GM18520 (cell line): ENCODE measurements around the gene BCDIN3D.
"Not testable (repeated sequence)": the region's sequence is repeated elsewhere in the genome, so short reads cannot be mapped to it uniquely, and the experiment has no call there.

Experiments used
- ATAC-seq: cut with Tn5 transposase; IDR thresholded peaks from one replicate; pipeline ENCODE4 v1.9.1; 2021; ENCODE audit not compliant: unreplicated experiment

The BCDIN3D gene

DNA sequence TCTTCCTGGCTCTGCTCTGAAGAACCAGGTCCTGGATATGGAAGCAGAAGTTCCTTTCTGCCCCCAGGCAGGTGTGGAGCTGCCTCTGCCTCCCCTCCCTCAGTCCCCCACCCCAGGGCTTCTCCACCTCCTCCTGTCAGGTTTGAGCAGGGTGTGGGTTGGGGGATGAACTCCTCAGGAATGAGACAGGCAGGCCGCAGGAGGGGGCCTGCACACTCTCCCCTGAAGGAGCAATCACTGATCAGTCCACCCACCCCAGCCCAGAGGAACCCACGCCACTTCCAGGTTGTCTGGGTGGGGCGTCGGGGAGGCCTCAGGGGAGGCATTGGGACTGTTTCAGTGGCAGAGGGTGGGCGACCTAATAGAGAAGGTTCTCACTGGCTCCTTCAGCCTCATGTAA is 34.2 kb upstream of the BCDIN3D start:
- no peak for ATAC-seq

DNA sequence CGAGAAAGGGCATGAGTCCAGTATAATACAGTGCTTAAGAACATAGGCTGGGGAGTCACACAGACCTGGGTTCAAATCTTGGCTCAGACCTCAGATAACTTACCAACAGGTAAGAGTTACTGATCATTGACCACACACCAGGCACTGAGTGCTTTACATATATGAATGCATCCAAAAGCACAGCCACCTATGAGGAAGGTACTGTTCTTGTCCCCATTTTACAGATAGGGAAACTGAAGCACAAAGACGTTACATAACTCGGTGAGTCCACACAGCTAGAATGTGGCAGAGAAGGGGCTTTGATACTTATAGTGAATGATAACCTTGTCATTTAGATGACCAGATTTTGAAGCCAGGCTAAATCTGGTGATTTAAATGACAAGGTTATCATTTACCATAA is 33.2 kb upstream of the BCDIN3D start:
- no peak for ATAC-seq

DNA sequence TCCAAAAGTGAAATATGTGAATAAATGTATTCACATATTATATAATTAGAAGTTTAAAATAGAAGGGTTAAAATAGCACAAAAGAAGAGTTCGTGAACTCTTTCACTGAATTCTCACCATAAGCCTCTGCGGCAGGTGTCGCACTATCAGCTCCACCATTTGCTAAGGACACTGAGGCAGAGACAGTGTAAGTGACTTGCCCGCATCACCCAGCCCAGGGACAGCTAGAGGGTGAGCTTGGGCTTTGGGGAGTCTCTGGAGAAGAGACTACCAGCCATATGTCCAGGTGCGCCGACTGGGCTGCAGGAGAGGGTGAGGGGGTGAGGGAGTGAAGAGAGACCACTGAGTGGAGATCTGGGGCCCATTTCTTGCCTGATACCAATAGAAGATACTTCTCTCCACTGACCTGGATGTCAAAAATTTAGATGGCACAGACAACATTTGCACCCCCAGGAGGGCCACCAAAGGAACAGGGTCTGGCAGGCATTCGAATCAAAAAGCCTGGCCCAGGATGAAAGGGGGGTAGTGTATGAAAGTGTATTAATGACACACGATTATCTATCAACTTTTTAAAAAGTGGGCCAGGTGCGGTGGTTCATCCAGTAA is 32.3 kb upstream of the BCDIN3D start:
- no peak for ATAC-seq

DNA sequence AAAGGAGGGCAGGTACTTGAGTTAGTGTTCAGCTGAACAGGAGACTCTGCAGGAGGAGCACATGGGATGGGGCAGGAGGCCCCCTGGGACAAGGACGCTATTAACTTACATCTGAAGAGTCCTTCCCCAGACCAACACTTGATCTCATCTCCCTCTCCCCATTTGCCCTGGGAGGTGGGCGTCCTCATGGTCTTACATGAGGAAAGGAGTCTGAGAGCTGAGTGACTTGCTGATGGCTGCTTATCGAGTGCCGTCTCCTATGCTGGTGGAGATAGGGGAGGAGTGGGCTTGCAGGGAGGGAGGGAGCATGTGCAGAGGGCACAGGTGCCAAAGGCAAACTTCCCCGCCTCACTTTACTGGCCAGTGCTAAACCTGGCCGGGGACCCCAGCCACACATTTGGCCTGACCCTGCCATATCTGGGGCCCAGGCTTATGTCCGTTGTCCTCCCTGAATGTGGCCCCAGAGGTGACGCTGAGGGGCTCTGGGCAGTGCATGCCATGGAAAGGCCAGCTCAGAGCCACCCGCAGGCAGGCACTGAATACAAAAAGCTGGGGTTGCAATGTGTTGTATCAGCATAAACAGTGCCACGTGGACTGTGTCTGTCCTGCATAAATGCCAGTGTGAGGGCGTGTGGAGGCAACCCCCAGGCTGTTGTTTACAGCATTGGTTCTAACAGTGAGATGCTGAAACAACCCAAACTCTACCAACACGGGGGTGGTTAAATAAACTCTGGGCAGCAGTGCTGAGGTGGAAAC is 31.4 kb upstream of the BCDIN3D start:
- no peak for ATAC-seq

DNA sequence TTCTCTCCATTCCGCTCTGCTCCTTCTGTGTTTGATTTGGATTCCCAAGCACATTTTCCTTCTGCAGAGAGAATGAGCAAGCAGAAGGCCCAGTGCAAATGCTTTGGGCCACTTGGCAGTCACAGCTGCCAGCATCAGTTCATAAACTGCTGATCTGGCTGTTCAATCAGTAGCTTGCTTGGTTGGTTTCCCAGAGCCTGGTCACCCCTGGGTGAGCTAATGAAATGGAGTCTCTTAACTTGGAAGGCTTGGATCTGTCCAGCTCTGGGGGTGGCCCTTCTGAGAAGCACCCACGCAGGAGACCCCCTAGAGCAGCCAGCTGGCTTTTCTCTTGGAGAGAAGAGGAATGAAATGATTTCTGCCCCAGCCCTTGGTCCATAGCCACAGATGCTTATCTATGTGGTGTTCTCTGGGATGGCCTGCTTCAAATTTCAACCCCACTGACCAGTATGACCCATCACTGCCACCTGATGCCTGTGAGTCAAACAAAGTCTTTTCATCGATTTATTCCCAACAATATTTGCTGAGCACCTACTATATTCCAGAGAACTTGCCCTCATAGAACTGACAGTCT is 30.5 kb upstream of the BCDIN3D start:
- ATAC-seq: no peak

DNA sequence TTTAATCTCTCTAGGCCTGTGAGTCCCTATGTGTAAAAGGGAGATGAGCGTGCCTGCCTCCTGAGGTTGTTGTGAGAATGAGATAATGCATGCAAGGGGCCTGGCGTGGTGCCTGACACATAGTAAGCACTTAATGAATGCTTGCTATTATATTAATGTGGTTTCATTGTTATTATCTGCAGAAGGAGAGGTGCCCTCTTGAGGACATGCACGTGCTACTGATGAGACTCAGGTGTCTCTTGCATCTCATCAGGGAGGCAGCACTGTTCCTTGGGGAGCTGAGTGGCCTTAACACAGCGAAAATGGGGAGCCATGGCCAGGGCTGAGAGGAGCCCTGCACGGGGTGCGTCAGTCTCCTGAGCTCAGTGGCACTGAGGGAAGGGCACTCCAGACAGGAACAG is 29.9 kb upstream of the BCDIN3D start:
- ATAC-seq: no peak

DNA sequence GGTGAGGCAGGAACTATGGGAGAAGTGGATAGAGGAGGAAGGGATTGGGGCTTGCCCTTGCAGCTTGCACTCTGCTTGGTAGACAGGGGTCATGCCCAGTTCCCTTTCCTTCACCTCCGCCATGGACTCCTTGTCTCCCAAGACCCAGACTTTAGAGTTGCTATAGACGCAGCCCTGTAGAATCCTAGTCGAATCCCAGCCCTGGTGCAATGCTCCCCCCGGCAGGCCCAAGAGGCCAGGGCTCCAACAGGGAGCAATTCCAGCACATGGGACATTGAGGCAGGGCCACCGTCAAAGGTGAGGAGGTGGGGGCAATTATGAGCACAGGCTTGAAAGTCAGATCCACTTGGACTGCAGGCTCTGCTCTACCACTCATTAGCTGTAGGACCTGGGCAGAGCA is 29.5 kb upstream of the BCDIN3D start:
- no peak for ATAC-seq

DNA sequence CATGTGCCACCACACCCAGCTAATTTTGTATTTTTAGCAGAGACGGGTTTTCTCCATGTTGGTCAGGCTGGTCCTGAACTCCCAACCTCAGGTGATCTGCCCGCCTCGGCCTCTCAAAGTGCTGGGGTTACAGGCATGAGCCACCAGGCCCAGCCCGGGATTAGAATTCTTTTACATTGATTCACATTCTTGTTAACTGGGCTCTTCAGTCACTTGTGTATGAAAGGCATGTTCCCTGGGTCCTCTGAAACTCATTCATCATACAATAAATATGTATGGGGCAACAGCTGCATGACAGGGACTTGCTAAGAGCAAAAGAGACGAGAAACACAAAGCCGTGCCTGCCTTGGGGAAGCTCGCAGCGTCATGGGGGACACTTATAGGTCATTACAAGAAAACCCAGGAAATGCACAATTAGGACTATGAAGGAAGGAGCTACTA is 28.9 kb upstream of the BCDIN3D start:
- ATAC-seq: not testable (repeated sequence)

DNA sequence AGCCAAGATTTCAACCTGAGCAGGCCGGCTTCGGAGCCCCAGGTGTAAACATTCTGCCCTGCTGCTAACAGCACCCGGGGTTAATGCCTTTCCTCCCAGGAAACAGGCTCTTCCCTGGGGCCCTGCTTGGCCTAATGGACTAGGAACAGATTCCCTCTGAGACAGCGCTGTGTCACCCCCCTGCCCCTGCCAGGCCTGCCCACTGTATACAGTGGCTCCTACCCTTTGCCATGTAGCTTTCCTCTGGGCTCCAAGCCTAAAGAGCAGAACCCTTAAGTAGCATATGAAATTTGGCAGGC is 28.3 kb upstream of the BCDIN3D start:
- no peak for ATAC-seq

DNA sequence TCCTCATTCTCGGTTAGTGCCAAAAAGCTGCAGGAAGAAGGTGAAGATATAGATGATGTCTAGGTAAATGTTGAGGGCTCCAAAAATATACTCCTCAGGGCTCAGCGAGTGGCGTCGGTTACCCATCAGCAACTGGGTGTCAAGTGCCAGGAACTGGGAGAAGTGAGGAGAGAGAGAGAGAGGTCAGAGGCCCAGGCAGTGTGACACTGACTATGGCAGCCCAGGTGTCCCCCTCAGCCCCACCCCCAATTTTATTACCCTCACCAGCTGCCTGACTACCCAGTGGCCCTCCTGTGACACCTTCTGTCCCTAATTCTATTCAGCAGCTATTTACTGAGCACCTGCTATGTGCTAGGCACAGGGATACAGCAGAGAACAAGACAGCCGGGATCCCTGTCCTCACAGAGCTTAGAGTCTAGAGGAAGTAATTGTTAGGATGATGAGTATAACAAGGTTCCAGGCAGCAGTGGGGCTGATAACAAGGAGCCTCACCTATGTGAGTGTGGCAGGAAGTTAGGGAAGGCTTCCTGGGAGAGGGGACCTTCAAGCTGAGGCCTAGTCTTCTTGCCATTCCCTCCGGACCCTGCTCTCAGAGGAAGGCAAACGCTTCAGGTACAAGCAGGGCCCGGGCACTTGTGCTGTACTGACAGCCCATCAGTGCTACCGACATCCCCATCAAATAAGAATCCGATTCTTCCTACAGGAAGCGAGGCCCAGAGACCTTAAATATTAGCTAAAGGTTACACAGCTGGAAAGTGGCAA is 27.8 kb upstream of the BCDIN3D start:
- ATAC-seq: no peak

DNA sequence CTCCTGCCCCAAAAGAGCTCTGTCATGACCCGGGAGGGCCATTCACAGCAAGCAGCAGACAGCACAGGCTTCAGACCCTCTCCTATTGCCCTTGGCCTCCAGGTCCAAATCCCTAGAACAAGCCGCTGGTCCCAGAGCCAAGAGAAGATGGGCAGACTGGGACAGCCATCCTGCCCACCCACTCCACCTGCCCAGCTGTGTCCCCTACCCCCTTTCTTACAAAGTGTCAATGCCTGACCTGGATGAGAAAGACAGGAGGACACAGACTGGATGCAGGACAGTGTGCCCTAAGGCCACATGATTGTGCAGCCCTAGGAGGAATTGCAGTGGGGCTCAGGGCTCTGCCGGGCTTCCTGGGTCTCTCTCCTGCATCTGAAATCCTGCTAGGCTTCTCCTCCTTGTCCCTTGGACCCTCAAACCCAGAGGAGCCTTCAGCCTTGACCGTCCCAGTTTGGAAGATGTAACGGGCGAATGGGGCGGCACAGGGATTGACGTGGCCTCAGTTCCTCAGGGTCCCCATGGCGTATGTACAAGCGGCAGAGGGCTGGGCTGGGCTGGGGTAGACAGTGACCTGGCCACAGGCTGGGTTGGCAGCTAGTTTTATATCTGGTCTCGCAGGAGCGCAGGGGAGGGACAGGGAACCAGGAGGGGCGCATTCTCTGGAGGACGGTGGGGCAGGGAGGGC is 27.1 kb upstream of the BCDIN3D start:
- no peak for ATAC-seq

DNA sequence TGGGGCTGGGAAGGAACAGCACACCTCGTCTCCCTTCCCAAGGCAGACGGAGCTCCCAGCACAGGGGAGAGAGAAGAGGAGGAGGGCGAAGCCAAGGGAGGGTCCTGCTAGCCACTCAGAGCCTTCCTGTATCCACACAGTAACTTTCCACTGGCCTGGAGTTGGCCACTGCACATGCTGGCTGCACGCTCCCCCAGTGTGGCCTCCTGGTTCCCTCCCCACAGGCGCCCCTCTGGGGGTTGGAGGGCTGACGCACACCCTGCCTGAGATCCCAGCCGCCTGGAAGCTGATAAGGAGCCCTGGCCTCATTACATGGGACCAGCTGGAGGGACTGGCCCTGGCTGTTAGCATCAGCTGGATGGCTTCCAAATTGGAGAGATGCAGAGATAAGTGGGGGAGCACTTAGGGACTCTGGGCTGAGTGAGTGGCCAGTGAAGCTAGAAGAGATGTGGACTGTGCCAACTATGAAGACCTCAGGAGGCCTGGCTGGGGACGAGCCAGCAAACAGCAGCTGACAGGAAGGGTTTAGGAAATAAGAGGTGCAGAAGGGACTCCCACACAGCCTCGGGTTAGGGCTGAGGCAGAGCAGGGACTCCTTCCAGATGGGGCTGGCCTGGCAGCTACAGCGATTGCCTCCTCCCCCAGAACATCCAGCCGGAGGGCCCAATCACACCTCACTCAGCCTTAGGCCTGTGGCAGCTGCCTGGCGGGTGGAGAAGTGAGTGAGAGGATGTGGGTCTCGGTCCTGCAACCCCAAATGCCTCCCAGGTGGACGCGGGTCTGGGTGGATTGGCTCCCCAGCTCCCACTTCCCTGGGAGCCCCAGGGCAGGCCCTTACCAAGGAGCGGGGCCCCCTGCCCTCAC is 26.3 kb upstream of the BCDIN3D start:
- ATAC-seq: no peak

DNA sequence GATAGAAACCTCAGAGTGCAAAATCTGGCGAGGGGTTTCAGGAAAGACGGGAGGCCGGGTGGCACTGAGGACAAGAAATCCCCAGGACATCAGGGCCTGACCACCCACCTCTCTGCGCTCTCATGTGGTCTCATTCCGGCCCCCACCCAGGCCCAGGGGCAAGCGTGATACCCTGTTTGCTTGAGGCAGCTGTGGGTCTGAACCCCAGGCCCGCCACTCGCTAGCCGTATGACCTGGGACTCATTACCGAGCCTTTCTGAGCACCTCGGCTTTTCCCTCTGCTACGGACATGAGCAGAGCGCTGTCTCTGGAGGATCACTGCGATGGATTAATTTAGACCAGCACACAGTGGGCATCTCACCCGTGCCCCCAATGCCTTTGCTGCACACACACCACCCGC is 25.5 kb upstream of the BCDIN3D start:
- no peak for ATAC-seq

DNA sequence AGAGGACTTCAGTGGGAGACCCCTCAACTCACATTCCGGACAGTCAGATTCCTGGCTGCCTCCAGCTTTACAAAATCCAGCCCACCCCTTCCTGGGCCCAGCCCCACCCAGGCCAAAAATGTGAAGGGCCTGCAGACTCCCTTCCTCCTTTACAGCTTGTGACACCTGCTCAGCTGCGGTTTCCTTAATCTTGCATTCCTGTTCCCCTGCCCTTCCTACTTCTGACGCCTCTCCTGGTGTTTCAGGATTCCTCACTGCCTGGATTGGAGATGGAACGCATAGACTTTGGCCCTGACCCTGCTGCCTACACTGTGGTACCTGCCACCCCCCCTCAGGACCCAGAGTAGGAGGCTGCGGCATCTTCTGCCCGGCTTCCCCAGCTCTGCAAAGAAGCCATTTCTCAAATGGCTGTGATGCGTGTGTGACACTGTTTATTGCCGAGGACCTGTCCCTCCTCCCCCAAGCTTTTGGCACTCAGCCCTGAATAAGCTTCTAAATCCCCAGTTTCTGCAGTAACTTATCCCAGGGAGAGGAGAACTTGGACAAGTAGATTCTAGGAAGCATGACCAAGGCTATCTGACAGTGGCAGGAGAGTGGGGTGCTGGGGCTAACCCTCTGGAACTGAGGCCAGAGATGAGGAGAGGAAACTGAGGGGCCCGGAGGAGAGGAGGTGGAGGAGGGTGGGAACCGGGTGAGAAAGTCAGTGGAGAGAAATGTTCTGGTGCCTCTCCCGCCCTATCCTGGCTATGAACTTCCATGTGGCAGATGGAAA is 24.9 kb upstream of the BCDIN3D start:
- ATAC-seq: no peak

DNA sequence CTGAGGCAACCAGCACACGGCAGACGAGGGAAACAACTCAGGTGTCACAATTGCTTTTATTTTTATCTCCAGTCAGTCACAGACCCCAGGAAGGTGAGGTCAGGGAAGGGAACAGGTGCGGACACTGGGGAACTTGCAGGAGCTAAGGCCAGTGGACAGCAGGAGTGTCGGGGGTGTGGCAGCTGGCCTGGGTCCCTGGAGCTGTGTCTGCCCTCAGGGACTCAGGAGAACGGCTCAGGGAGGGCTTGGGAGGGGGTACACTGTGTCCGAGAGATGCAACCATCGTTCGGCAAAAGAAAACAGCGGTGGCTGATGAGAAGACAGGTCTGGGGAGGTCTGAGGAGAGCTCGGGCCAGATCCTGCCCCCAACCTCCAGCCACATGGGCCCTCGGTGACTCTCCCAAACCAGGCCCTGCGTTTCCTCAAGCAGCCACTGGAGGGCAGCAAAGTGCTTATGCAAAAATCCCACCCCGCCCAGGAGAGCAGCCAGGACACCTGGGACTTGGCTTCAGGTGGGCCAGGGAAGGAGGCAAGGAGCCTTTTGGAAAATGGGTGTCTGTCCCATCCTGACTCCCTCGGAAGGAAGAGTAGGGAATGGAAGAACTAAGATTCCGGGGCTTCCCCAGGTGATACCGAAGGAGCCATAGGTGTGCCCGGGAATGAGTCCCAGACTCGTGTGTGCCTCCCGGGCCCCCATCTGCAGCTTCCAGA is 24.1 kb upstream of the BCDIN3D start:
- no peak for ATAC-seq

DNA sequence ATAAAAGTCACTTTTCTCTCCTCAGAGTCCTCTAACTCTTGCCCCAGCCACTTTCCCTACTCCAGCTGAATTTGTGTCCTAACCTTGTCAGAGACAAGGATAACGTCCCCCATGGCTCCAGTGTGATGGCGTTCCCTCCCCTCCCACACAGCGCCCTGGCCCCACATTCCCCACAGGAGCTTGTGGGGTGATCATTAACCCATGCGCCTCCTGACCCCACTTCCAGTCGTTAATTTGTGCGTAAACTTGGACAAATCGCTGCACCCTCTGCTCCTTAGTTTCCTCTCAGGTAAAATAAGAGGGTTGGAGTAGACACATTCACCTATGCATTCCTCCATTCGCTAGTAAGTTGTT is 22.9 kb upstream of the BCDIN3D start:
- no peak for ATAC-seq

DNA sequence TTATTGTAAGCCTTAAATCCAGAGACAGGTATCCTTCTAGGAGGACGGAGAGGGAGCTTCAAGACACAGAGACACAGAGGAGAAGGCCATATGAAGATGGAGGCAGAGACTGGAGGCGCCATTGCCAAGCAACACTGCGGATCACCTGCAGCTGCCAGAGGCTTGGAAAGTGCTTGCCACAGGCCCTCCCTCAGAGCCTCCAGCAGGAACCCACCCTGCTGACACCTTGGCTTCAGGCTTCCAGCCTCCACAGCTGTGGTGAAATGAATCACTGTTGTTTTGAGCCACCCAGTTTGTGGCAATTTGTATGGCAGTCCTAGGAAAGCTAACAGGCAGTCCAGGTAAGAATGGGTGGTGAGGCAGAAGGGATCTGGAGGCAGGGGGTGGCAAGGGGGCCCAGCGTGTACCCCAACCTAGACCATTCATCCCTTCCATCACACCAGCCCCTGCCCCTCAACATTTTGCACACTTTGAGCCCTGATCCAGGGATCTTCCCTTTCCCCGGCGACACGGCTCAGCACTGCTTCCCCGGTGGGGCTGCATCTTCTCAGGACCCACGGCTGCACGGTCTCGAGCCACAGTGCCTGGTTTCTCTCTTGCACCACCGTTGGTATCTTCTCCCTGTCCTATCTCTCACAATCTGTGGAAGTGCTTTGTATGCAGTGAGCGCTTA is 22.3 kb upstream of the BCDIN3D start:
- no peak for ATAC-seq

DNA sequence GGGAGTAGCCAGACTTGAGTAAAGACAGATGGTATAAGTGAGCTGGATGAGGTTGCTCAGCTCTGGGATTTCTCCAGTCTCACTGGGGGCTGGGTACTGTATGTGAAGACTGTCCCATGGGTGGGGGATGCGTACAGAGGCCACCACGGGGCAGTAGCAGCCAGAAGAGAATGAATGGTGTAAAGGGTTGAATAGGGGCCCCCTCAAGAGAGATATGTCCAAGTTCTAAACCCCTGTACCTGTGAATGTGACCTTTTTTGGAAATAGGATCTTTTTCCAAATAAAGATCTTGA is 21.8 kb upstream of the BCDIN3D start:
- no peak for ATAC-seq
